ENCODE results near the gene MYH14.

DNA sequence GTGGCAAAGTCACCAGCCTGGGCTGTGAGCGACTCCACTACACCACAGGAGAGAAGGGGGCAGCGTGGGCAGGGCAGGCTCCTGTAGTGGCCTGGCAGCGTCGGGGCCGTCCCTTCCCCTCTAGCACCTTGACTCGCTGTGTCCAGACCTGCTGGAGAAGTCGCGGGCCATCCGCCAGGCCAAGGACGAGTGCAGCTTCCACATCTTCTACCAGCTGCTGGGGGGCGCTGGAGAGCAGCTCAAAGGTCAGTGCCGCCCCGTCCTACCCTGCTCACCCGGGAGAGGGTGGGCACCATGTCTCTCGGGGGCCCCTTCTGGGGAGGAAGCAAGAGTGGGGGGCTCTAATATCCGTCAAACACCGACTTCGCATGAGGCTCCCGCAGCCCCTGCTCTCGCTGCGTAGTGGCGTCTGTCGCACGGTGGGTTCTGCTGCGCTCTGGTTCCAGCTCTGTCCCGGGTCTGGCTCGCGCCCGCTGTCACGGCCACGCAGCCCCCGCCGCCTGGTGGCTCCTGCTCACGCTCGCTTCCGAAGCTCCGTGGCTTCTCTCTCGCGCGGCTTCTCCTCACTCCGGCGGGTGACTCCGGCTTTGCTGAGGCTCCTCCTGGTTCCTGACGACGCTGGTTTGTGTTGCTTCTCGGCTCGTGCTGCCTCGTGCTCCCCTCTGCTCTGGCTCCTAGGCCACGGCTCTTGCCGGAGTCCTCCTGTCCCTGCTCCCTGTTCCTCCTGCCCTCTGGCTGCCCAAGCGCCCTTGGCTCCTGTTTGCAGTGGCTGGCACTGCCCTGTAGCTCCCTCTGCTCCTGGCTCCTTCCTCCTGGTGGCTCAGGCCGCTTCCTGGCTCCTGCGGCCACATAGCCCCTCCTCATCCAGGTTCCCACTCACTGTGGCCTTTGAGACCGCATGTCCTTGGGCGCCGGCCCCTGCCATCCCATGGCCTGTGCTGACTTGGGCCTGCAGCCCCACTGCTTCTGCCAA, 27.2 kb downstream of the MYH14 start:
- no peak for TF ChIP-seq CTCF (IDR thresholded peaks at IDR 0.05)
- no peak for TF ChIP-seq POLR2A (IDR thresholded peaks at IDR 0.05)

All from breast epithelium (tissue), 3 donors.